DMS153 (cell line): ENCODE measurements around the gene KANK4.

Experiments used
- DNase-seq: peaks from one replicate; lab custom pipeline; 2025; lab: John Stamatoyannopoulos, UW

Gene KANK4

DNA sequence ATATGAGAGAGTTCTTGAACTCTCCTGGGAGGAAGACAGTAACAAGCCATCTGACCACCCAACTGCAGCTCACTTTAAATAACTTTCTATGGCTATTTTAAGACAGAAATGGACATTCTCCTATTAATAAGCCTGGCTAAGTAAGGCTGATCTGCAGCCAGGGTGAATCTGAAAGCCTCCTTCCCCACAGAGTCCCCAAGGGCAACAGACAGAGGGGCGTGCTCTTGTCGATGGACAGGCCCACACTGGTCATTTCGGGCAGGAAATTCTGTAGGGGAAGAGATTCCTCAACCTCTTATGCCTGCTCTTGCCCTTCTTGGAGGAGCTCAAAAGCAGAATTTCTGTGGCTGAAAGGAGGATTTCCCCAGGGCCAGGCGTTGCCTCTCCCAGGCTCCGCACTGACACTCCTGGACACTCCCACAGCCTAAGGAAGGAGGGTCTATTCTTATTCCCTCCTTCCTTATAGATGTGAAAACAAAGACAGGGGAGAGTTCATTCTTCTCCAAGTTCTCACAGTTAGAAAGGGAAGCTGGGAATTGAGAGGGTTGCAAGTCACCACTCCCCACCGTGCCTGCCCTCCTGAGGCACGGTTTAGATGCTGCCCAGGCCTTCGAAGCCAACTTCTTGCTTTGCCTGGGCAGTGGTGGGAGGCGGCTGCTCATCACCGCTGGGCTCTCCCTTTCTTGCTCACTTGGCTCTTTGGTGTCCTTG is 17.9 kb upstream of the KANK4 start:
- no peak for DNase-seq

DNA sequence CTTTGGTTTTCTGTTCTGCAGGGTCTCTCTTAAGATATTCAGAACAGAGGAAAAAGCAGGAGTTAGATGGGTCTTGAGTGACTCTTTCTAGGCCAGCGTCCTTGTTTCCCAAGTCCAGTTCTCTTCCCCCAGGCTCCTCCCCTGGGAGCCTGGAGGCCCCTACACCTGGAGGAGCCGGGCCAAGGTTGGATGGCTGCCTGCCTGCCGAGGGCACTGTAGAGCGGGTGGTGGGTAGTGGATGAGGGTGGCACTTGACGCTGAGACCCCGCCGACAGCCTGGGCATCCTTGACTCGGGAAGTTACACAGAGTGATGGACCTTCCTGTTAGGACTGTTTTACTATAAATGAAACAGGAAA is 17.4 kb upstream of the KANK4 start:
- no peak for DNase-seq

DNA sequence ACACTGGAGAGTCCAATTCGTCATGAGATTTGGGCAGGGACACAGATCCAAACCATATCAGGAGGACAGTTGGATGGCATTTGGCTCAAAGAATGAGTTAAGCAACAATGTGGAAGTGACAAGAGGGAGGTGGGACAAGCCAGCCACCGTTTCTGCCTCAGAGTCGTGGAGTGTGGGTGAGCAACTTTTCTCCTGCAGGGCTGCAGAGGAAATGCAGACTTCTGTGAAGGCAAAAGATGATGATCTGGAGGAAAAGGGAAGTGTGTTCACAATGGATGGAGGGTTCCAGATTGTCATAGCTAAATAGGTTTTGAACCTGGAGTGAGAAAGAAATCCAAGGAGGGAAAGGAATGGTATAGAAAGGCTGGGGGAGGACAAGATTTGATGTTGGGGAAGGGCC is 16.4 kb upstream of the KANK4 start:
- DNase-seq, result no peak

DNA sequence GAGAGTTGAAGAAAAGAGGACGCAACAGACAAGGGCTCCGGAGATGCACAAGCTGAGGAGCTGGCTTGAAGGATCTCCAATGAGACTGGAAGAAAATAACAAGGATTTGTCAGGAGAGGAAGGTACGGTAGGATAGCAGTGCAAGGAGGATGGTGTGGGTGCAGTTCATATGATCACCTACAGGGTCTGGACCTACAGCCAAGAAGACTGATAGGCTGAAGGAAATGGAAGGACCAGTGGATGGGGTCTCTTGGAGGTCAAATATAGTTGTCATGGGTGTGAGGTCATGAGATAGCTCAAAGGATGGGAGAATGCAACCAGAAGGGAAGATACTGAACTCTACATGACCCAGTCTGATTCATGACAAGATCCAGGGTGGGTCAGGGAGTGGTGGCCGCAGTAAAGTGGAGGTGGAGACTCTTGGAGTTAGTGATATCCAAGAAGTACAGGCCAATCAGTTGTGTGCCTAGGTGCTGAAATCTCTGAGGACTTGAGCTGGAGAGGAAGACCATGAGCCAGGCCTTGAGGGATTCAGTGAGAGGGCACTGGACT is 15.3 kb upstream of the KANK4 start:
- no peak for DNase-seq

DNA sequence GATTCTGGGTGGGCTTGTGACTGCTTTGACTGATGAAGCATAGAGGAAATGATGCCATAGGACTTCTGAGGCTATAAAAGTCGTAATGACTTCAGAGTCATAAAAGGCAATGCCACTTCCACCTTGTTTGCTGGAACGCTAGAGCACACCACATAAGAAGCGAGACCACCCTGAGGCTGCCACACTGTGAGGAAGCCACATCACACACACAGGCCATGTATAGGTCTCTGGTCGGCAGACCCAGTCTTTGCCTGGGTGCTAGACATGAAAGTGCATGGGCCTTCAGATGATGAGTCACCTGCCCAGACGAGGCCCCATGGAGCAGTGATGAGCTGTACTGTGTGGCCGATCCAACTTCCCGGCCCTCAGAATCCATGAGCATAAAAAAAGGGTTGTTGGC is 14.2 kb upstream of the KANK4 start:
- no peak for DNase-seq

DNA sequence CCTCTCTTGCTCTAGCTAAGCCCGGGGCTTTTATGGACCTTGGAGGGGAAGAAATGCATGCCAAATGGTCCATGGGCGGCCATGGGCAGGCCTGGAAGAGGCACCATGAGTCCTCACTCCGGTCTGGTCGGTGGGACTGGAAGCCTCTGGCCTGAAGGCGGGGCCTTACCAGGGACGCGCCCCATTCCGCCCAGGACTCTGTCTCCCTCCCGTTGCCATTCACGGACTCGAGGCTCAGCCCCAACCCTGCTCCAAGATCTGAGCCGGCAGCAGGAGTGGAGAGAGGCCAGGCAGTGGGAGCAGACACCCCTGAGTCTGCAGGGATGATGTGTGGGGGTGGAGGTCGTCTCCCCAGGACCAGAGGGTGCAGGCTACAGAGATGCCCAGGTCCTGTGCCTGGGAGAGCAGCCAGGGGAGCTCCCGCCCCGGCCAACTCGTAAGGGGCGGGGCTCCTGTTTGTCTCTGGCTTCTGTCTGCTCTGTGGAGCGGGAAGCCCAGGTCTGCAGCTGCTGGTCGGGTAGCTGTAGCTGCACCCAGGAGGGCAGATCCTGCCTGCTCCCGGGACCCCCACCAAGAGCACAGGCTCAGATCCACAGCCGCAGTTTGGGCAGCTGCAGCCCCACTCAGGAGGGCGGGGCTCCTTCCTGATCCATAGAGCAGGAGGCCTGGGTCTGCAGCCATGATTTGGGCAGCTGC is 8.3 kb upstream of the KANK4 start:
- no peak for DNase-seq

DNA sequence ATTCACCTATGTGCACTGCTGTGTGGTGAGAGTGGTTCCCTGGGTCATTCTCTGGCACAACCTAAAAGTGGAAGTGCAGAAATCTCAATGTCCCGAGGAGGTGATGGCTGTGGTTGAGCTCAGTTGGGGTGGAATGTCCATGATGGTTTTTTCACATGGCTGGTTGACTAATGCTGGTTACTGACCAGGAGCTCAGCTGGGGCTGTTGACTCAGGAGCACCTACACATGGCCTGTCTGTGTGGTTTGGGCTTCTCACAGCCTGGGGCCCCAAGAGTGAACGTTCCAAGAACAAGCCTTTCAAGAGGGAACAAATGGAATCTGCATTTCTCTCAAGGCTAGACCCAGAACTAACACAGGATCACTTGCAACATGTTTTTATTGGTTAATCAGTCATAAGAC is 6.4 kb upstream of the KANK4 start:
- DNase-seq, result no peak

DNA sequence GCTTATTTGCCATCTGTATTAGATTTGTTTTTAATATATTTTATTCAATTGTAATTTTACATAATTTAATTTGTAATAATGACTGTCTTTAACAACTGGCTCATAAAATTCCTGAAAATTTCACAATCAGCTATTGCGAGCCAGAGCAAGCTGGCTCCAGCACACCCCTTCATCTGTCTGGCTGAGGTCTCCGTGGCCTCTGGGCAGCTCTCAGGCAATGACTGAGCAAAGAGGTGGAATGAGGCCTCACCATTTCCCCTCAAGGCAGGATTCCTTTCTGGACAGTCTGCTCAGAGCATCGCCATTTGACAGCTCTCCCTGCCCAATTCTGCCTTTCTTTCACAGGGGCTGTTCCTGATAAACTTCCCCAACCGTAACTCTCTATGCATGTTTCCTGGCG is 5.8 kb upstream of the KANK4 start:
- DNase-seq, result no peak

DNA sequence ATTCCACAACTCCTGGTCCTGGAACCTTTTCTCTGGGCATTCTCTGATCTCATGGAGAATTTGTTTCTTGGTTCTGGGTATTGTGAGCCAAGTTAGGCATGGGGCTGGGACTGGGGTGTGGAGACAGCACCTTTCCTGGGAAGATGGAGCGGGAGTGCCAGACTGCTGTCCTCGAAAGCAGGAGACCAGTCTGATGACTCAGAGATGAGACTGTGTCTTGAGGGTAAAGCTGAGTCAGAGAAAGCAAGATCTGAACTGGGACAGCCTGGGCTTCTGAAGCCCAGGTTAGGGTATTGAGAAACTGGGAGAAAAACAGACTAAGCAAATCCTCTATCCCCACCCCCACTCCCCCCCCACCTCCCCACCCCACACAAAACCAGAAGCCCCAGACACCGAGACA is 2.2 kb upstream of the KANK4 start:
- DNase-seq, result no peak

DNA sequence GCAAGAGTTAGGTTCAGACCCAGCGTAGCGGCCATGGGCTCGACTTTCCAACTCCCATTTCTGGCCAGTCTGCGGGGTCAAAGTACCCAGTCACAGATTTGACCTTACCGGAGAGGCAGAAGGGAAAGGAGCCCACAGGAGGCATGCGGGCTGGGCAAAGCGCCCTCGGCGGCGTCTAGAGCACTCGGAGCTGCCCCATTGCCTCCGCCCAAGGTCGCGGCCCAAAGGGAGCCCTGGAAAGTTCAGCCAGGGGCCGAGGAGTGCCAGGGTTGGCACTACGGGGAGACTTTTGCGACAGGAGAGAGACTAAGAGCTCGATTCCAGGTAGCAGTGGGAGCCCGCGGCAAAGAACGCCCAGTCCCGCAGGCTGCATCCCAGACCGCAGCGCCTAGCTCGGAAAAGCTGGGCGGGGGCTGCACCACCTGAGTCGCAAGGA is 896 bp downstream of the KANK4 start:
- no peak for DNase-seq

DNA sequence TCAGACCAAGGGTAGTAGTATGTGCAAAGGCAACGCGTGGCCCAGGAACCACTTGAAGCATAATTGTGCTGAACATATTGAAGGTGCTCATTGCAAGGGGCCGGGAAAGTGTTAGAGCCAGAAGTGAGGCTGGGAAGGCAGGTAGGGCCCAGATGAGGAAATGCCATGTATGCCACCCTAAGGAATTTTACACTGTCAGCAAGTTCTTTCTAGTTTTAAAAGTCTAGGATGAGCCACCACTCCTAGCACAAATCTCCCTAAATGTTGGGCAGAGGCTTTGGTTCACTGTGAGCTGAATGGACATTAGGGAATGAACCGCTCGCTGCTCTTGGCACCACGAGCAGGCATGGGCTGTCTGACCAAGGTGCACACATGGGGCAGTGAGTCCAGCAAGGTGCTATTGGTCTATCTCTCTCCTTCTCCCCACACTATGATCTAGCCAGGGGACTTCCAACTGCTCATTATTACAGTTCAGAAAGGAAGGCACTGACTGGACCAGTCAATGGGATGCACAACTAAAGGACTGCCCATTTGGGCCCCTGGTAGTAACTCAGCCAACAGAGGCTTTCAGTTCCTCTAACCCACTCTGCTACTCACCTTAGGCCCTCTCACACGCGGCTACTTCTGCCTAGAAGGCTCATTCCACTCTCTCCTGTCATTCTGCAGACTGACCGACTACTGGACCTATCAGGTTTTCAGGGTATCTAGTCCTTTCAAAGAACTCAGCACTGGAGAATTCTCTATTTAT is 2.0 kb downstream of the KANK4 start:
- DNase-seq, result no peak

DNA sequence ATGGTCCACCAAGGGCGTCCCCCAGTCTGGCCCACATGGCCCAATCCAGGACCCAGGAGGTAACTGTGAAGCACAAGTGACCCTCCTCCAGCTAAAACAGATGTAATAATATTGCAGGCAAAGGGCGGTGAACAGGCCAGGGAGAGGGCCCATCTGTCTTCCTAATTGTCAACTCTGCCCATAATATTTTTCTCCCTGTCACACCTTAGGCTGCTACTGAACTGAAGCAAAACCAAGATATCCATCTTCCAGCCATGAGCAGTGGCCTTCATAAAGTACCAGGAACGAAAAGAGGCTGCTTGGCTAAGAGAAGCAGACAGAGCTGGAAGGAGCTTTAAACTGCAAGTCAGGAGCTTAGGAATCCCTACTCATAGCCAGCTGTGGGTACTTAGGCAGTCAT is 3.1 kb downstream of the KANK4 start:
- DNase-seq, result no peak

DNA sequence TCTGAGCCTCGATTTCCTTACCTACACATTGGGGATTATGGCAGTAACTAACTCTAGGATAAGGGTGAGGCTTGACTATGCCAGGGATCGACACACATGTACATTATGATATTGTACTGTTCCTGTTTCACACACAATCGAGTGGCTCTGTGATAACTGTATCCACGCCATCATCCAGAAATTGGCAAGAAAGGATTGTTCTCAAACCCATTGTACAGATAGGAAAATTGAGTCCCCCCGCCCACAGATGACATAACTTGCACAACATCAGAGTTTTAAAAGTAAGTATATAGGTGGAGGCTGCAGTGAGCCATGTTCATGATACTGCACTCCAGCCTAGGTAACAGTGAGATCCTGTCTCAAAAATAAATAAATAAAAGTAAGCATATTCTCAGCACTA is 3.8 kb downstream of the KANK4 start:
- DNase-seq, result no peak

DNA sequence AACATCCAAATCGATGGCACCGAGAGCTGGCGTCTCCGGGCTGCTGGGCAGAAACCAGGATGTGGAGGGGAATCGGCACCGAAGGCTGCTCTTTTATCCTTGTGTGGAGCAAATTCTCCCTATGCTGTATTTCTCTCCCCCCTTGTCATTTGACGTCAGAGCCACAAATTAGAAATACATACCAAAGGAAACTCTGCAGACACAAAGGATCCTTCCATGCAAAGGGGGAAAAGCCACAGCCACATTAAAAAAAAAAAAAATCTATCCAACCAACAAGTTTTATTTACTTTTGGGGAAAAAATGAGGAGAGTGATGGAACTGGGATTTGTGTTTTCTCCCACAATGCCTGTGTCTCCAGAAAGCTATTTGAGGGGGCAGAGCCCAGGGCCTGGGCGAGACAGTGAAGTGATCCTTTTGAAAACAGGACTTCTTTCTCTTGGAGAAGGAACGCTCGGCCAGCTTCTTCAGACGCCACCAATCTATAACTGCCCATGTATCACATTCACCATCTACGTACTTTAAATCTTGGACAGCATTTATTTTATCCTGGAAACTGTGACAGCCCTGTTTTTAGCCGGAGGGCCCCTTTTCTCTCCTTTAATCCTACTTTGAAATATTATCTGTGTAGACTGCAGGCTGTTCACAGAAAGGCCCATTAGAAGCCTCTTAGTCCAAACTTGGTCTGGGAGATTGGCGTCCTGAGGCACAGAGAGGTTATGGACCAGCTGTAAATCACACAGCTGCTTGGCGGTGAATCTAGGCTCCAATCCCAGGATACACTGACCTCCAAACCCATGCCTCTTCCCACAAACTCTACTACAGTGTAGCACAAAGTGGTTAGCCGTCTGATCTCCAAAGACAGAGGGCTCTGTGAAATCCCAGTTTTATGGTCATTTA is 4.5 kb downstream of the KANK4 start:
- DNase-seq, result no peak

DNA sequence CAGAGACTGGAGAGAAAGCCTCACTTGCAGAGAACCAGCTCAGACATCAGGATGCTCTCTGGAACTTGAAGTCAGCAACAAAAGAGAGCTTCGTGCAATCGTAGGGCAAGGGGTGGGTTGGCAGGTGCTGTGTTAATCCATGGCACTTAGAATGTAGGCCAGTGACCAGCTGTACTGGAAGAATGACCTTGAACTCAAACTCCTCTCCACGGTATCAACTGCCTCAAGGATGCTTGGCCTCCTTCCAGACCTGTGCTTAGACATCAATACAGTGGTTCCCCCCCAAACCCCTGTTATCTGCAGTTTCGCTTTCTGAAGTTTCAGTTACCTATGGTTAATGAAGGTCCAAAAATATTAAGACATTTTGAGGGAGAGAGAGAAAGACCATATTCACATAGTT is 6.5 kb downstream of the KANK4 start:
- DNase-seq, result no peak

DNA sequence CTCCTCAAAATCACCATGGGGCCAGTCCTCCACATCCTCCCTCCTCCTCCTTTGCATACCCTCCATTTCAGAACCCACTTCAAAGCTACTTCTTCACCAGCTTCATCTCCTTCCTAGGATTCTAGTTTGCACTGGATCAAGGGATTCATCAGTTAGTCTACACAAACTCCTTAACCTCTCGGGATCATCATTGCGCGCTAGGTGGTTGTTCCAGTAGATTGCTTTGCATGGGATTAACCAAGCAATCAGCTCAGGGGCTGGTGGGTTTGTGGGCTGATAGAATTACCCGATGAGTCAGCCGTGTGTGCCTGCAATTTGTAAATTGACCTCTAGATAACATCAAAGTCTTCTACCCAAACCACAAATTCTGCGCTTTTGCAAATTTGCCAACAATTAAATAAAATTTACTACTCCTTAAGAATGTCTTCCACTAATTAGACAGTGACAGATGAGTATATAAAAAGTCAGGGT is 7.7 kb downstream of the KANK4 start:
- DNase-seq, result no peak

DNA sequence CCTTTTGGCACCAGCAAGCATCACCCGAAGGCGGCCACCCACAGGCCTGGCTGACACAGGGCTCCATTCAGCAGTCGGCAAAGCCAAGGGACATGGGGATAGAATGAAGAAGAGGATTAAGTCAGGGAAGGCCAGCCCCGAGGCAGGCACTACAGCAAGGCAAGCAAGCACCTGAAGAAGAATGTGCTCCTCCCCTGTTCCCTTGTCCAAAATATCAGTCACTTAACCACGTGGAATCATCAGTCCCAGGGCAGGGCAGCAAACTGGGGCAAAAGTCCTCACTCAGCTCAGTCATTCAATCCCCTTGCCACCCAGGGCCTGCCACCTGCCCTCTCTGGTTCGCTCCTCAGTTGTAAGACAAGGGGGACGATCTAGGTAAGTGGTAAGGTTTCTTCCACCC is 9.3 kb downstream of the KANK4 start:
- DNase-seq, result no peak

DNA sequence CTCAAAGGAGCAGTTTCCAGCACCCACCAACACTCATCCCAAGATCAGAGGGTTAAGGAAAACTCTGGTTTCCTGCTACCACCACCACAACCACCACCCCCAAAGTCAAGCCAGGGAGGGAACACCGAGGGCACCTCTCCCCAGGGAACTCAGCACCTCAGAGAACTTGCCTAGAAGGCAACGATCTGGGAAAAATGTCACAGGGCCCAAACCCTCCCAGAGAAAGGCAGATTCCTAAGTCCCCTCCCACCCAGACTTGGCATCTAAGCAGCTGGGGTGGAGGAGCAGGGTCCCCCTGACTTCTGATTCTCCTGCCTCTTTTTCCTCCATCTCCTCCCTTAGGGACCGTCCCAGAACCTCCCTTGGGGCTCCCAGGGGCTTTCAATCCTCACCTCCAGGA is 10.6 kb downstream of the KANK4 start:
- DNase-seq, result no peak

DNA sequence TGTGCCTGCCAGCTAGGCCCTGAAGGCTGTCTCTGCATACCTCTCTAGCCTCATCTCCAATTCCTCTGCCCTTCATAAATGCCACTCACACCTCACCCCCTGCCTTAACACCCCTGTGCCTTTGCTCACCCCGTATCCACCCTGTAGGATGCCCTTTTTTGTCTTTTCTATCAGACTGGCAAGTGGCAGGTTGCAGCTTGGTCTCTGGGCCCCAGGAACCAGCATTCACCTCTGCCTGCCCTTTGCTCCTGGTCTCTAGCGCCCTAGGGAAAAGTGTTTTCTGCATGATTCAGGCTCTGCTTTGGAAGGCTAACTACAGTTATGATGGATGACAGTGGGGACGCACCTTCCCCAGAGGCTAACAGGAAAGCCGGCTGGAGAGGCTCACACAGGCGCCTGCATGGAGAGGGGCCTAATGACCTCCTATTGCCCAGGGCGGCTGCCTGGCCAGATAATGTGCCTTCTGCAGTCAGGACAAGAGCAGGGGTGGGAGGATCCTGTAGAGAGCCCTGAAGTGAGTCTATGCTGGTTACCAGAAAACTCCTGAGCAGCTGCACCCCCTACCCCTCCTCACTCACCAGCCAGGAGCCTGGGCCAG is 11.2 kb downstream of the KANK4 start:
- DNase-seq, result no peak

DNA sequence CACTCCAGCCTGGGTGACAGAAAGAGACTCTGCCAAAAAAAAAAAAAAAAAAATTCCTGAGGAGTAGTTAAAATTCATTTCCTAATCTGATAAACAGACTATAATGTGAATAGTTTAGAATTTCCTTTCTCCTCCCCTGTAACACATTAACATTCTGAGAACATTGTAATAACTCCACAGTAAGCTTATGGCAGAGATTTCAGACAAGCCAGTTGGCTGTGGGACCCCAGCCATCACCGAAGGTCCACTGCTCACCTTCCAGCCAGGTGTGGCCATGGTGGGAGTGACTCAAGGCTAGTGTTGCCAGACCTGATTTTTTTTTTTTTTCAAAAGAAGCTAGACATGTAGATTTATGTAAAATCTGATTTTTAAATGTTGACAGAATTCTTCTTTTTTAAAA is 11.8 kb downstream of the KANK4 start:
- DNase-seq, result no peak

DNA sequence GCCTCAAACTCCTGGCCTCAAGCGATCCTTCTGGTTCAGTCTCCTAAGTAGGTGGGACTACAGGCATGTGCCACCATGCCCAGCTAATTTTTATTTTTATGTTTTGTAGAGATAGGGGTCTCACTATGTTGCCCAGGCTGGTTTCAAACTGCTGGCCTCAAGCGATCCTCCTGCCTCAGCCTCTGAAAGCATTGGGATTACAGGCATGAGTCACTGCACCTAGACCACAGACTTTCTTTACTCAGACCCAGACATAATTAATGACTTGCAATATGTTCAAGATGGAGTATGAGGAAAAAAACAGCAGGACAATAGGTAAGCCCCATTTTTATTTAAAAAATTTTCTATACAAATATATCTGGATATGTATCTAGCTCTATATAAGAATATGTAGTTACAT is 13.2 kb downstream of the KANK4 start:
- DNase-seq, result no peak

DNA sequence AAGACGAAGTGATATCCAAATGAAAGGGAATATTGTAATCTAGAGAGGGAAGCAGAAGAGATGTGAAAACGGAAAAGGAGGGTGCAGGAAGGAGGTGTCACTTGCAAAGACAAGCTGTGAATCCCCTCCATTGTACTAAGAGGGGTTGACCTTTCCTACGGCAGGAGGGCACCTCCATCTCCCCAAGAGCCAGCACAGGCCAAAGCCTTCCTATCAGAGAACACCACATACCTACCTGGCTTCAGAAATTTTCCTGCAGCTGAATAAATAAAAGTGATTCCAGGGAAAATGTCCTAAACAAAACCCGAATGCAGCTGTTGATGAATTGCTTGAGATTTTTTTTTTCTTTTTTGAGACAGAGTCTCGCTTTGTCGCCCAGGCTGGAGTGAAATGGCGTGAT is 14.3 kb downstream of the KANK4 start:
- DNase-seq, result no peak
